SK-N-SH treated with all-trans-retinoic acid at 6 μM for 48 hours (cell line): ENCODE results near the gene DNAL1.

Experiments
- ATAC-seq: fragments of 200-7000 bp; cut with Tn5 transposase; 3 replicates; pipeline ENCODE4 v1.9.1; 2020; ENCODE audit warnings: mild to moderate bottlenecking, moderate library complexity
- ARNTL ChIP-seq: fragments of 450-650 bp; formaldehyde crosslinking; IDR thresholded peaks from 2 replicates; pipeline ENCODE4 v1.5.0; 2020; ENCODE audit warnings: low read depth, mild to moderate bottlenecking, moderate library complexity, borderline replicate concordance
- ESRRG ChIP-seq: fragments of 250-450 bp; sonication (Bioruptor Pico); IDR thresholded peaks from 2 replicates; pipeline ENCODE4 v1.6.1; 2021; ENCODE audit warnings: mild to moderate bottlenecking
- OSR1 ChIP-seq: fragments of 250-450 bp; sonication (Bioruptor Pico); IDR thresholded peaks from 2 replicates; pipeline ENCODE4 v1.8.0; 2022; ENCODE audit warnings: moderate library complexity, mild to moderate bottlenecking, inconsistent platforms
- PPARA ChIP-seq: fragments of 250-450 bp; sonication (Bioruptor Pico); IDR thresholded peaks from 2 replicates; pipeline ENCODE4 v1.5.0; 2020; ENCODE audit warnings: mild to moderate bottlenecking, borderline replicate concordance
- RARB ChIP-seq: fragments of 250-450 bp; sonication (Bioruptor Pico); IDR thresholded peaks from 2 replicates; pipeline ENCODE4 v1.8.0; 2021; ENCODE audit warnings: mild to moderate bottlenecking, moderate library complexity
- SNAI2 ChIP-seq: fragments of 250-450 bp; sonication (Bioruptor Pico); IDR thresholded peaks from 2 replicates; pipeline ENCODE4 v1.5.0; 2020; ENCODE audit warnings: mild to moderate bottlenecking, moderate library complexity
- TCF4 ChIP-seq: fragments of 250-450 bp; sonication (Bioruptor Pico); IDR thresholded peaks from 2 replicates; pipeline ENCODE4 v1.8.0; 2021; ENCODE audit warnings: mild to moderate bottlenecking, moderate library complexity, borderline replicate concordance
- TOX ChIP-seq: fragments of 250-450 bp; sonication (Bioruptor Pico); IDR thresholded peaks from 2 replicates; pipeline ENCODE4 v1.8.0; 2021; ENCODE audit warnings: mild to moderate bottlenecking, moderate library complexity, borderline replicate concordance
- ZC3H10 ChIP-seq: fragments of 250-450 bp; sonication (Bioruptor Pico); IDR thresholded peaks from 2 replicates; pipeline ENCODE4 v1.5.1; 2021; ENCODE audit warnings: mild to moderate bottlenecking, moderate library complexity
- ZFP3 ChIP-seq: fragments of 250-450 bp; sonication (Bioruptor Pico); IDR thresholded peaks from 2 replicates; pipeline ENCODE4 v1.5.0; 2020; ENCODE audit warnings: mild to moderate bottlenecking, moderate library complexity
- ZFP30 ChIP-seq: fragments of 450-650 bp; formaldehyde crosslinking; IDR thresholded peaks from 2 replicates; pipeline ENCODE4 v1.5.0; 2022; ENCODE audit warnings: mild to moderate bottlenecking, moderate library complexity
- ZNF565 ChIP-seq: fragments of 450-650 bp; formaldehyde crosslinking; conservative IDR thresholded peaks from 2 replicates; pipeline ENCODE4 v1.5.0; 2020; ENCODE audit warnings: low read depth, mild to moderate bottlenecking, moderate library complexity
- ZNF70 ChIP-seq: fragments of 450-650 bp; formaldehyde crosslinking; IDR thresholded peaks from 2 replicates; pipeline ENCODE4 v1.5.0; 2020; ENCODE audit warnings: mild to moderate bottlenecking, moderate library complexity
- ZNF8 ChIP-seq: fragments of 450-650 bp; formaldehyde crosslinking; IDR thresholded peaks from 2 replicates; pipeline ENCODE4 v1.5.0; 2020; ENCODE audit warnings: mild to moderate bottlenecking, moderate library complexity
- TF ChIP-seq, protein P1 (sequence below): fragments of 250-450 bp; sonication (Bioruptor Pico); IDR thresholded peaks from 2 replicates; pipeline ENCODE4 v1.5.1; 2021; ENCODE audit warnings: mild to moderate bottlenecking, moderate library complexity
- TF ChIP-seq, protein P2 (sequence below): fragments of 250-450 bp; sonication (Bioruptor Pico); IDR thresholded peaks from 2 replicates; pipeline ENCODE4 v1.8.0; 2021; ENCODE audit warnings: low read depth, mild to moderate bottlenecking, moderate library complexity, borderline replicate concordance
- TF ChIP-seq, protein P3 (sequence below): fragments of 250-450 bp; sonication (Bioruptor Pico); IDR thresholded peaks from 2 replicates; pipeline ENCODE4 v1.5.1; 2020; ENCODE audit warnings: low read depth, mild to moderate bottlenecking, moderate library complexity
- TF ChIP-seq, protein P4 (sequence below): fragments of 250-450 bp; sonication (Bioruptor Pico); IDR thresholded peaks from 2 replicates; pipeline ENCODE4 v1.8.0; 2020; ENCODE audit warnings: mild to moderate bottlenecking, moderate library complexity, borderline replicate concordance
- TF ChIP-seq, protein P5 (sequence below): fragments of 250-450 bp; sonication (Bioruptor Pico); IDR thresholded peaks from 2 replicates; pipeline ENCODE4 v1.5.0; 2020; ENCODE audit warnings: mild to moderate bottlenecking, moderate library complexity

DNAL1 gene

DNA sequence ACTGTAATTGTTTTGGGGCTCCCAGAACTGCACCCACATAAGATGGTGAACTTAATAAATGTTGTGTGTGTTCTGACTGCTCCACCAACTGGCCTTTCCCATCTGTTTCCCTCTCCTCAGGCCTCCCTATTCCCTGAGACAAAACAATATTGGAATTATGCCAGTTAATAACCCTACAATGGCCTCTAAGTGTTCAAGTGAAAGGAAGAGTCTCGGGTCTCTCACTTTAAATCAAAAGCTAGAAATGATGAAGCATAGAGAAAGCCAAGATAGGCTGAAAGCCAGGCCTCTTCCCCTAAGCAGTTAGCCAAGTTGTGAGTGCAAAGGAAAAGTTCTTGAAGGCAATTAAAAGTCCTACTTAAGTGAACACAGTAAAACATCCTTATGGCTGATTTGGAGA, 19.1 kb upstream of the DNAL1 start:
- TF ChIP-seq OSR1 (CRISPR knock-in tag) (no peak), SNAI2 (CRISPR knock-in tag) (no peak), ZFP30 (CRISPR knock-in tag) (no peak), PPARA (CRISPR knock-in tag) (no peak), TCF4 (CRISPR knock-in tag) (no peak), ESRRG (CRISPR knock-in tag) (no peak), TOX (CRISPR knock-in tag) (no peak), ZC3H10 (no peak)
- TF ChIP-seq, protein P1, sequence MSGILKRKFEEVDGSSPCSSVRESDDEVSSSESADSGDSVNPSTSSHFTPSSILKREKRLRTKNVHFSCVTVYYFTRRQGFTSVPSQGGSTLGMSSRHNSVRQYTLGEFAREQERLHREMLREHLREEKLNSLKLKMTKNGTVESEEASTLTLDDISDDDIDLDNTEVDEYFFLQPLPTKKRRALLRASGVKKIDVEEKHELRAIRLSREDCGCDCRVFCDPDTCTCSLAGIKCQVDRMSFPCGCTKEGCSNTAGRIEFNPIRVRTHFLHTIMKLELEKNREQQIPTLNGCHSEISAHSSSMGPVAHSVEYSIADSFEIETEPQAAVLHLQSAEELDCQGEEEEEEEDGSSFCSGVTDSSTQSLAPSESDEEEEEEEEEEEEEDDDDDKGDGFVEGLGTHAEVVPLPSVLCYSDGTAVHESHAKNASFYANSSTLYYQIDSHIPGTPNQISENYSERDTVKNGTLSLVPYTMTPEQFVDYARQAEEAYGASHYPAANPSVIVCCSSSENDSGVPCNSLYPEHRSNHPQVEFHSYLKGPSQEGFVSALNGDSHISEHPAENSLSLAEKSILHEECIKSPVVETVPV (CRISPR knock-in tag), result no peak
- TF ChIP-seq, protein P2, sequence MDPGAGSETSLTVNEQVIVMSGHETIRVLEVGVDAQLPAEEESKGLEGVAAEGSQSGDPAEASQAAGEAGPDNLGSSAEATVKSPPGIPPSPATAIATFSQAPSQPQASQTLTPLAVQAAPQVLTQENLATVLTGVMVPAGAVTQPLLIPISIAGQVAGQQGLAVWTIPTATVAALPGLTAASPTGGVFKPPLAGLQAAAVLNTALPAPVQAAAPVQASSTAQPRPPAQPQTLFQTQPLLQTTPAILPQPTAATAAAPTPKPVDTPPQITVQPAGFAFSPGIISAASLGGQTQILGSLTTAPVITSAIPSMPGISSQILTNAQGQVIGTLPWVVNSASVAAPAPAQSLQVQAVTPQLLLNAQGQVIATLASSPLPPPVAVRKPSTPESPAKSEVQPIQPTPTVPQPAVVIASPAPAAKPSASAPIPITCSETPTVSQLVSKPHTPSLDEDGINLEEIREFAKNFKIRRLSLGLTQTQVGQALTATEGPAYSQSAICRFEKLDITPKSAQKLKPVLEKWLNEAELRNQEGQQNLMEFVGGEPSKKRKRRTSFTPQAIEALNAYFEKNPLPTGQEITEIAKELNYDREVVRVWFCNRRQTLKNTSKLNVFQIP (CRISPR knock-in tag), result no peak
- TF ChIP-seq, protein P3, sequence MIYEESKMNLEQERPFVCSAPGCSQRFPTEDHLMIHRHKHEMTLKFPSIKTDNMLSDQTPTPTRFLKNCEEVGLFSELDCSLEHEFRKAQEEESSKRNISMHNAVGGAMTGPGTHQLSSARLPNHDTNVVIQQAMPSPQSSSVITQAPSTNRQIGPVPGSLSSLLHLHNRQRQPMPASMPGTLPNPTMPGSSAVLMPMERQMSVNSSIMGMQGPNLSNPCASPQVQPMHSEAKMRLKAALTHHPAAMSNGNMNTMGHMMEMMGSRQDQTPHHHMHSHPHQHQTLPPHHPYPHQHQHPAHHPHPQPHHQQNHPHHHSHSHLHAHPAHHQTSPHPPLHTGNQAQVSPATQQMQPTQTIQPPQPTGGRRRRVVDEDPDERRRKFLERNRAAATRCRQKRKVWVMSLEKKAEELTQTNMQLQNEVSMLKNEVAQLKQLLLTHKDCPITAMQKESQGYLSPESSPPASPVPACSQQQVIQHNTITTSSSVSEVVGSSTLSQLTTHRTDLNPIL (CRISPR knock-in tag), result no peak
- TF ChIP-seq, protein P4, sequence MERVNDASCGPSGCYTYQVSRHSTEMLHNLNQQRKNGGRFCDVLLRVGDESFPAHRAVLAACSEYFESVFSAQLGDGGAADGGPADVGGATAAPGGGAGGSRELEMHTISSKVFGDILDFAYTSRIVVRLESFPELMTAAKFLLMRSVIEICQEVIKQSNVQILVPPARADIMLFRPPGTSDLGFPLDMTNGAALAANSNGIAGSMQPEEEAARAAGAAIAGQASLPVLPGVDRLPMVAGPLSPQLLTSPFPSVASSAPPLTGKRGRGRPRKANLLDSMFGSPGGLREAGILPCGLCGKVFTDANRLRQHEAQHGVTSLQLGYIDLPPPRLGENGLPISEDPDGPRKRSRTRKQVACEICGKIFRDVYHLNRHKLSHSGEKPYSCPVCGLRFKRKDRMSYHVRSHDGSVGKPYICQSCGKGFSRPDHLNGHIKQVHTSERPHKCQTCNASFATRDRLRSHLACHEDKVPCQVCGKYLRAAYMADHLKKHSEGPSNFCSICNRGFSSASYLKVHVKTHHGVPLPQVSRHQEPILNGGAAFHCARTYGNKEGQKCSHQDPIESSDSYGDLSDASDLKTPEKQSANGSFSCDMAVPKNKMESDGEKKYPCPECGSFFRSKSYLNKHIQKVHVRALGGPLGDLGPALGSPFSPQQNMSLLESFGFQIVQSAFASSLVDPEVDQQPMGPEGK (CRISPR knock-in tag), result no peak
- ATAC-seq, result no peak

DNA sequence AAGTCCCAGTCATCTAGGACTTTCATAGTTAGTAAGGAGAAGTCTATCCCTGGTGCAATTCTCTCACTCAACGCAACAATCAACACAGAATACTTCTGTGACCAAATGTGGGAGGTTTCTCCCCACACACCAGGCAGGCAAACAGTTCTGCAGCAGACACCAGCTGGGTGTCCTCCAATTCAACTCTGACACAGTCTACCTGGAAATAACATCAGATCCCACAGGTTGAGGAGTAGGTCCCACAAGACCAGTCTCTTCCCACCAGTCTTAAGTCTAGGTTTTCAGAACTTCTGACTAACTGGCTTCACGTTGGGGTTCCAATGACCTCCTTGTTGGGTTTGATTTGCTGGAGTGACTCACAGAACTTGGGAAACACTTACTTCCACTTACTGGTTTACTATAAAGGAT, 17.6 kb upstream of the DNAL1 start:
- TF ChIP-seq ZNF565, result no peak
- no peak for TF ChIP-seq TOX (CRISPR knock-in tag)
- no peak for TF ChIP-seq ZNF70 (CRISPR knock-in tag)
- no peak for TF ChIP-seq RARB (CRISPR knock-in tag)
- no peak for TF ChIP-seq PPARA (CRISPR knock-in tag)
- TF ChIP-seq ZFP3 (CRISPR knock-in tag), result no peak
- TF ChIP-seq ZFP30 (CRISPR knock-in tag), result no peak
- no peak for TF ChIP-seq TCF4 (CRISPR knock-in tag)
- TF ChIP-seq OSR1 (CRISPR knock-in tag), result no peak
- TF ChIP-seq, protein P4 (CRISPR knock-in tag), result no peak
- TF ChIP-seq, protein P5, sequence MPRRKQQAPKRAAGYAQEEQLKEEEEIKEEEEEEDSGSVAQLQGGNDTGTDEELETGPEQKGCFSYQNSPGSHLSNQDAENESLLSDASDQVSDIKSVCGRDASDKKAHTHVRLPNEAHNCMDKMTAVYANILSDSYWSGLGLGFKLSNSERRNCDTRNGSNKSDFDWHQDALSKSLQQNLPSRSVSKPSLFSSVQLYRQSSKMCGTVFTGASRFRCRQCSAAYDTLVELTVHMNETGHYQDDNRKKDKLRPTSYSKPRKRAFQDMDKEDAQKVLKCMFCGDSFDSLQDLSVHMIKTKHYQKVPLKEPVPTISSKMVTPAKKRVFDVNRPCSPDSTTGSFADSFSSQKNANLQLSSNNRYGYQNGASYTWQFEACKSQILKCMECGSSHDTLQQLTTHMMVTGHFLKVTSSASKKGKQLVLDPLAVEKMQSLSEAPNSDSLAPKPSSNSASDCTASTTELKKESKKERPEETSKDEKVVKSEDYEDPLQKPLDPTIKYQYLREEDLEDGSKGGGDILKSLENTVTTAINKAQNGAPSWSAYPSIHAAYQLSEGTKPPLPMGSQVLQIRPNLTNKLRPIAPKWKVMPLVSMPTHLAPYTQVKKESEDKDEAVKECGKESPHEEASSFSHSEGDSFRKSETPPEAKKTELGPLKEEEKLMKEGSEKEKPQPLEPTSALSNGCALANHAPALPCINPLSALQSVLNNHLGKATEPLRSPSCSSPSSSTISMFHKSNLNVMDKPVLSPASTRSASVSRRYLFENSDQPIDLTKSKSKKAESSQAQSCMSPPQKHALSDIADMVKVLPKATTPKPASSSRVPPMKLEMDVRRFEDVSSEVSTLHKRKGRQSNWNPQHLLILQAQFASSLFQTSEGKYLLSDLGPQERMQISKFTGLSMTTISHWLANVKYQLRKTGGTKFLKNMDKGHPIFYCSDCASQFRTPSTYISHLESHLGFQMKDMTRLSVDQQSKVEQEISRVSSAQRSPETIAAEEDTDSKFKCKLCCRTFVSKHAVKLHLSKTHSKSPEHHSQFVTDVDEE, result no peak
- TF ChIP-seq ZNF8 (CRISPR knock-in tag), result no peak
- no peak for TF ChIP-seq ARNTL (CRISPR knock-in tag)
- TF ChIP-seq, all 23 proteins: peak for 0

More for the DNA sequence above, 17.6 kb upstream of the DNAL1 start:
- no peak for ATAC-seq
